HG02981 (cell line): ENCODE measurements around the gene EIF2B1.

Experiments used
- ATAC-seq: cut with Tn5 transposase; IDR thresholded peaks from one replicate; pipeline ENCODE4 v1.9.1; 2021; ENCODE audit warnings: mild to moderate bottlenecking, moderate library complexity; ENCODE audit not compliant: unreplicated experiment

The EIF2B1 gene

GRCh38 chr12:123571343-123571813 lies 62.1 kb downstream of the EIF2B1 start:
- ATAC-seq, result no peak
